Endothelial cell of umbilical vein (primary cell): ENCODE results near the gene MTMR3. TPM values are rescaled to one million over a fixed set of nuclear protein-coding genes. Genes with fewer than 3 reads are reported as not detected.

ENCODE experiments used
- BruUV-seq: library from RNA; stranded (reverse); fragments of 400-500 nt; replicated peaks from 2 replicates; lab custom pipeline; 2021; lab: Mats Ljungman, UMichigan
- CTCF ChIA-PET: fragments of 300-600, 350-600 bp; sonication (Branson Sonifier 250); formaldehyde crosslinking; loops from one replicate; lab custom pipeline; 2021; ENCODE audit warnings: antibody characterized with exemption, inconsistent platforms; lab: Charles Lee
- POLR2A ChIA-PET: fragments of 300-600, 350-600 bp; sonication (Branson Sonifier 250); formaldehyde crosslinking; loops from one replicate; lab custom pipeline; 2021; ENCODE audit warnings: antibody characterized with exemption, inconsistent platforms; lab: Charles Lee
- DNase-seq: peaks from one replicate; pipeline ENCODE4 v3.0.0-alpha.2; 2011; ENCODE audit warnings: low read depth, low spot score
- FAIRE-seq: peaks from 2 replicates; lab custom pipeline; 2011; peaks lifted over from hg19 to GRCh38; lab: Jason Lieb, UNC
- H2AFZ ChIP-seq: 2 replicates; pipeline ENCODE4 v1.6.0; 2012; ENCODE audit warnings: low read depth, low read length, control low read depth, inconsistent platforms
- H3K27ac ChIP-seq: 2 replicates; pipeline ENCODE4 v1.5.1; 2011; ENCODE audit warnings: low read depth, mild to moderate bottlenecking, control low read depth, low read length, moderate library complexity; ENCODE audit not compliant: insufficient read depth
- H3K27me3 ChIP-seq, 2 experiments: 2 replicates each; pipeline versions ENCODE4 v1.6.0 to v1.6.1; 2011; ENCODE audit warnings: low read length in 2 of 2, mixed read lengths in 1 of 2; ENCODE audit not compliant: control insufficient read depth in 2 of 2, insufficient read depth in 2 of 2
- H3K36me3 ChIP-seq, 2 experiments: 2 replicates in 1 of 2; 3 replicates in 1 of 2; pipeline ENCODE4 v1.5.1; 2011; ENCODE audit warnings: low read length in 2 of 2, mild to moderate bottlenecking in 1 of 2, moderate library complexity in 1 of 2; ENCODE audit not compliant: control insufficient read depth in 2 of 2, insufficient read depth in 2 of 2; ENCODE audit errors: extremely low read depth in 1 of 2
- H3K4me1 ChIP-seq: 3 replicates; pipeline ENCODE4 v1.5.1; 2011; ENCODE audit warnings: mild to moderate bottlenecking, low read length; ENCODE audit not compliant: control insufficient read depth, insufficient read depth; ENCODE audit errors: extremely low read depth
- H3K4me2 ChIP-seq: 2 replicates; pipeline ENCODE4 v1.6.1; 2011; ENCODE audit warnings: low read length, control low read depth, mixed read lengths; ENCODE audit not compliant: insufficient read depth
- H3K4me3 ChIP-seq, 3 experiments: fragments of 200-600 bp in 1 of 3; sonication (generic), shearing (Covaris generic) in 1 of 3; replicated peaks in 1 of 3; 2 replicates each; pipeline ENCODE4 v1.5.1; 2011 to 2016; ENCODE audit warnings: control low read depth in 3 of 3, low read length in 3 of 3, mild to moderate bottlenecking in 2 of 3, inconsistent platforms in 1 of 3, low read depth in 1 of 3, moderate library complexity in 1 of 3; ENCODE audit not compliant: insufficient read depth in 1 of 3
- H3K79me2 ChIP-seq: 2 replicates; pipeline ENCODE4 v1.6.0; 2012; ENCODE audit warnings: low read length, inconsistent platforms; ENCODE audit not compliant: control insufficient read depth, insufficient read depth
- H3K9ac ChIP-seq: replicated peaks from 2 replicates; pipeline ENCODE3; 2011; ENCODE audit warnings: low read length, control low read depth; ENCODE audit not compliant: insufficient read depth; ENCODE audit errors: extremely low read depth
- H3K9me1 ChIP-seq: replicated peaks from 3 replicates; pipeline ENCODE4 v1.6.0; 2011; ENCODE audit warnings: mild to moderate bottlenecking, low read length; ENCODE audit not compliant: control insufficient read depth, insufficient read depth; ENCODE audit errors: extremely low read depth
- H3K9me3 ChIP-seq: replicated peaks from 2 replicates; pipeline ENCODE4 v1.5.1; 2012; ENCODE audit warnings: low read length, inconsistent platforms; ENCODE audit not compliant: control insufficient read depth, insufficient read depth
- H4K20me1 ChIP-seq: replicated peaks from 2 replicates; pipeline ENCODE3; 2011; ENCODE audit warnings: mild to moderate bottlenecking, low read length; ENCODE audit not compliant: control insufficient read depth, insufficient read depth; ENCODE audit errors: extremely low read depth
- CTCF ChIP-seq, 2 donors: IDR thresholded peaks; 1 replicate in 1 of 2; 2 replicates in 1 of 2; pipeline ENCODE4 v1.5.1; 2011; ENCODE audit warnings: low read length in 2 of 2, mild to moderate bottlenecking in 2 of 2, moderate library complexity in 2 of 2, control low read depth in 1 of 2, inconsistent platforms in 1 of 2, low read depth in 1 of 2; ENCODE audit not compliant: insufficient read depth in 1 of 2; ENCODE audit errors: extremely low read depth in 1 of 2
- EZH2 ChIP-seq: IDR thresholded peaks from 2 replicates; pipeline ENCODE4 v1.6.1; 2012; ENCODE audit warnings: borderline replicate concordance, low read depth, mild to moderate bottlenecking, moderate library complexity, low read length, inconsistent platforms; ENCODE audit not compliant: severe bottlenecking
- FOS ChIP-seq: IDR thresholded peaks from 2 replicates; pipeline ENCODE4 v1.6.1; 2011; ENCODE audit warnings: mild to moderate bottlenecking, low read length, moderate library complexity, borderline replicate concordance; ENCODE audit not compliant: insufficient read depth
- GATA2 ChIP-seq: IDR thresholded peaks from 2 replicates; pipeline ENCODE4 v1.7.0; 2011; ENCODE audit warnings: low read depth, mild to moderate bottlenecking, moderate library complexity, mixed read lengths, low read length; ENCODE audit not compliant: insufficient read length, insufficient read depth
- JUN ChIP-seq: IDR thresholded peaks from 2 replicates; pipeline ENCODE4 v1.6.1; 2011; ENCODE audit warnings: borderline replicate concordance, low read depth; ENCODE audit not compliant: insufficient read length, insufficient read depth
- MAX ChIP-seq: IDR thresholded peaks from 2 replicates; pipeline ENCODE4 v1.6.1; 2011; ENCODE audit not compliant: insufficient read depth, insufficient read length
- MYC ChIP-seq: IDR thresholded peaks from one replicate; pipeline ENCODE4 v1.6.1; 2011; ENCODE audit warnings: mild to moderate bottlenecking, low read depth, low read length
- POLR2A ChIP-seq: IDR thresholded peaks from 2 replicates; pipeline ENCODE4 v1.6.1; 2012; ENCODE audit warnings: low read depth, mild to moderate bottlenecking, control low read depth, low read length
- POLR2AphosphoS5 ChIP-seq: IDR thresholded peaks from 2 replicates; pipeline ENCODE4 v1.6.1; 2012; ENCODE audit warnings: low read depth, mild to moderate bottlenecking, control low read depth, low read length, moderate library complexity; ENCODE audit not compliant: insufficient read depth
- dilution Hi-C: fragments of 300-500 bp; cut with MboI; formaldehyde crosslinking; loops from one replicate; pipeline ENCODE4 v1.15.0; 2019; ENCODE audit warnings: low sequenced_read_pairs; ENCODE audit not compliant: extremely low pct_ligation_motif_present
- intact Hi-C: fragments of 100-400 bp; cut with micrococcal nuclease; formaldehyde crosslinking; loops from one replicate; pipeline ENCODE4 v1.10.0; 2022
- polyA plus RNA-seq, 4 experiments: library from polyadenylated mRNA; depleted of rRNA in 3 of 4; stranded (reverse) in 3 of 4; unstranded in 1 of 4; fragments of >200 nt; gene quantifications; 2 replicates each; pipeline versions ENCODE4 v1.2.1 to v1.2.3, GENCODE V29; 2011 to 2012; ENCODE audit warnings: missing spikeins in 1 of 4
- total RNA-seq: library from RNA; stranded (reverse); gene quantifications from 2 replicates; pipeline ENCODE4 v1.2.3, GENCODE V29; 2021

Gene MTMR3
- total and polyA plus RNA-seq, 2 donors (not counting 3 experiments of a cell fraction or from before 2014, with no cell fraction given) = 30.1 to 36.5 TPM

GRCh38 chr22:30045494-30045887, 162.5 kb downstream of the MTMR3 start:
- H3K36me3 ChIP-seq = no peaks in the 10 kb centered on the region
- H3K79me2 ChIP-seq = no peaks in the 10 kb centered on the region
- peaks cover 19% of the 10 kb centered on the region for H3K4me1 ChIP-seq
- no peaks in the 10 kb centered on the region for H3K9me3 ChIP-seq
- no peak overlapping the region for H3K4me2 ChIP-seq
- POLR2A ChIA-PET = interaction anchor here (0.7 kb wide), 1 partner anchor 205 kb away, joined by 3 read pairs; no protein-coding TSS in a partner anchor
- H3K4me3 ChIP-seq = no peak overlapping the region
- no TSS peak for BruUV-seq
- CTCF ChIA-PET = interaction anchor here (1.4 kb wide), 1 partner anchor 43 kb away, joined by 4 read pairs; no protein-coding TSS in a partner anchor
- intact Hi-C loops (no loop called here), dilution Hi-C loops (no loop called here)
- no peak for FAIRE-seq
- H3K27ac ChIP-seq = no peak overlapping the region
- no peak for TF ChIP-seq JUN
- no peak for TF ChIP-seq POLR2A
- TF ChIP-seq FOS = no peak
- TF ChIP-seq POLR2AphosphoS5 = no peak
- TF ChIP-seq MAX = no peak
- TF ChIP-seq MYC = no peak
- no peak for TF ChIP-seq GATA2
- no peak for TF ChIP-seq EZH2
- no peak for TF ChIP-seq CTCF (IDR thresholded peaks at IDR 0.05; ENCODE audit: extremely low read depth in 1 of 2, insufficient read depth in 1 of 2, low read depth in 1 of 2, low read length in 2 of 2)
- H3K27me3 ChIP-seq = no peaks in the 10 kb centered on the region
- H3K9ac ChIP-seq = no peak overlapping the region
- no peak overlapping the region for H2AFZ ChIP-seq
- DNase-seq = no peak
- no peaks in the 10 kb centered on the region for H3K9me1 ChIP-seq
- no peaks in the 10 kb centered on the region for H4K20me1 ChIP-seq
